Stimulated activated naive CD8-positive, alpha-beta T cell treated with anti-CD3 and anti-CD28 coated beads, Interleukin-15, amount 100 ng/mL, for 72 hours (primary cell): ENCODE measurements around the gene CHMP1A.

ENCODE experiments used
- ATAC-seq: fragments of 150-1000 bp; cut with Tn5 transposase; 2 replicates; pipeline ENCODE4 v1.10.0; 2021; ENCODE audit warnings: mild to moderate bottlenecking, moderate library complexity
- DNase-seq, 2 donors: peaks; one replicate each; pipeline ENCODE4 v3.0.0; 2021 to 2022
- H3K27ac Mint-ChIP-seq, 2 donors: one replicate each; pipeline ENCODE4 v1.8.0; 2022; ENCODE audit warnings: mild to moderate bottlenecking in 2 of 2, mixed read lengths in 2 of 2, moderate library complexity in 2 of 2
- H3K27me3 Mint-ChIP-seq: one replicate; pipeline ENCODE4 v1.8.0; 2022; ENCODE audit warnings: mixed read lengths
- H3K4me1 Mint-ChIP-seq: one replicate; pipeline ENCODE4 v1.8.0; 2022; ENCODE audit warnings: mild to moderate bottlenecking, mixed read lengths
- H3K4me3 Mint-ChIP-seq, 2 donors: one replicate each; pipeline ENCODE4 v1.8.0; 2022; ENCODE audit warnings: mild to moderate bottlenecking in 2 of 2, mixed read lengths in 2 of 2, moderate library complexity in 1 of 2
- H3K9me3 Mint-ChIP-seq, 2 donors: one replicate each; pipeline ENCODE4 v1.8.0; 2022; ENCODE audit warnings: mixed read lengths in 2 of 2

Gene CHMP1A

DNA sequence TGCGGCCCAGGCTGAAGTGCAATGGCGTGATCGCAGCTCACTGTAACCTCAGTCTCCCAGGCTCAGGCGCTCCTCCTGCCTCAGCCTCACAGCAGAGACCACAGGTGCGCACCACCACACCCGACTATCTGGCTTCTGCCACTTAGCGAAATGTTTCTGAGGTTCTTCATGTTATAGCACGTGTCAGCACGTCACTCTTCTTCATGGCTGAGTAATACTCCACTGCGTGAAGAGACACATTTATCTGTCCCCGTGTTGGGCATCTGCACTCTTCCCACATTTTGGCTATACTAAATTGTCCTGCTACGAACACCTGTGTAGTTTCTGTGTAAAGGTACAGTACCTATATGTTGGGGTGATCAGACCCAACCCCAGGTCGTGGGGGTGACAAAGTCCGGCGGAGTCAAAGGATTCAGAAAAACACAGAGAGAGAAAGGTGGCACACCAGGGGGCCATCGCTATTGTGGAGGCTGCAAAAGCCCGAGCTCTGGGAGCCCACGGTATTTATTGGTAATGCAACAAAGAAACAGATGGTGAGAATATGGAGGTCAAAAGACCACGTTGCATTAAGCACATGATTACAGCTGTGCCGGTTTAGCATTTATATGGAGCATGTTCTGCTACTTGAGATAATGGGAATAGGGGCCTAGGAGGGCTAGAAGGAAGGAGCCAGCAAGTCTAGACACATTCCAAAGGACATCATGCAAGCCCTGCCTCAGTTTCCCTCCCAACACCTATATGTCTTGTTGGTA, 44.9 kb downstream of the CHMP1A start:
- ATAC-seq: no peak
- no peak for DNase-seq
- Mint-ChIP-seq H3K4me1 (peaks cover 15% of the 10 kb centered on the region), H3K4me3 (no peak overlapping the region), H3K27me3 (no peaks in the 10 kb centered on the region), H3K9me3 (peaks cover 8% of the 10 kb centered on the region in 2 donors), H3K27ac (no peak overlapping the region)

DNA sequence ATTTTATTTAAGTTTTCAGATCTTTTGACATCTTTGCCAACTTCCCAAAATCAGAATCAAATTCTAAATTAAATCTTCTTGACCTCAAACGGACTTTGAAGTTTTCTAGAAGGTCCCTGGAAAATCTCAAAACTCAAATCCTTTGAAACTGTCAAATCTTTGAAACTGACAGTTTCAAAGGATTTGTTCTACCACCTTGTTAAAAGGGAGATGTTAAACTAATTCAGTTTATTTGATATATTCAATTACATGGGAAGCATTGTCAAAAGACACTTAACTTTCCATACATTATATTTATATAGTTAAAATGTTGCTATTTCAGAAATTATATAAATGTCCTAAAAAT, 47.4 kb downstream of the CHMP1A start:
- Mint-ChIP-seq H3K27ac (no peak overlapping the region), H3K4me1 (no peaks in the 10 kb centered on the region), H3K9me3 (no peaks in the 10 kb centered on the region), H3K27me3 (no peaks in the 10 kb centered on the region), H3K4me3 (no peak overlapping the region)
- ATAC-seq: no peak
- no peak for DNase-seq

DNA sequence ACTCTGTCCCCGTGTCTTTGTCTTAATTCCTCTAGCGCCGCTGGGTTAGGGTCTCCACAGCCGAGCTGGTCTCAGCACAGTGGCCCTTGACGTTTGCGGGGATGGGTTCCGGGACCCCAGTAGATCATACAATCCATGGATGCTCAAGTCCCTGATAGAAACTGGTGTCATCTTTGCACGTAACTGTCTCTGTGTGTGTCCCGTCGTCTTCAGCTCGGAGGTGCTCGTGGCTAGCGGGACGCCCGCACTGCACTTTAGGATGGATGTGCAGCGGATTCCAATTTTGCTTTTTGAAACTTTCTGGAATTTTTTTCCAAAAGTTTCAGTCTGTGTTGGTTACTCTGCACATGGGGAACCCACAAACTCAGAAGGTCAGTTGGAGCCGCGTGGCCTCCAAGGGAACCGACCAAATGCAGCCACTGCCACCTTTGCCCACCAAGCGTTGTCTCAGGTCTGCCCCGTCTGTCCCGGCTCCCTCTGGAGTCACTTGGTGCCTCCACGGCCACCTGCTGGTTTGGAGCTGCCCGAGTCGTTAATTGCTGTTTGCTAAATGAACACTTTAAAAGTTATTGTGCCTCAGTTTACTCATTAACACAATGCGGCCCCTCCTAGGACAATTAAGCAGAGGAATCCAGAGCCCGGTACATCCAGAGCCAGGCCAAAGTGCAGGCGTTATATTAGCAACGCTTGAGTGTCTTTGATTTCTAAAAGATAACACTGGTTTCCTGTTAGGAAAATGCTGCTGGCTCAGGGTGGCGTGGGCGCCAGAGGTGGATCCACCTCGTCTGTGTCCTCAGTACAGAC, 49.4 kb downstream of the CHMP1A start:
- no peak overlapping the region for H3K4me3 Mint-ChIP-seq
- peak overlapping the region in 1 of 2 donors; percentile 65 for H3K27ac Mint-ChIP-seq
- peaks cover 2% of the 10 kb centered on the region for H3K4me1 Mint-ChIP-seq
- no peaks in the 10 kb centered on the region for H3K27me3 Mint-ChIP-seq
- no peaks in the 10 kb centered on the region for H3K9me3 Mint-ChIP-seq
- DNase-seq: no peak
- ATAC-seq: no peak

DNA sequence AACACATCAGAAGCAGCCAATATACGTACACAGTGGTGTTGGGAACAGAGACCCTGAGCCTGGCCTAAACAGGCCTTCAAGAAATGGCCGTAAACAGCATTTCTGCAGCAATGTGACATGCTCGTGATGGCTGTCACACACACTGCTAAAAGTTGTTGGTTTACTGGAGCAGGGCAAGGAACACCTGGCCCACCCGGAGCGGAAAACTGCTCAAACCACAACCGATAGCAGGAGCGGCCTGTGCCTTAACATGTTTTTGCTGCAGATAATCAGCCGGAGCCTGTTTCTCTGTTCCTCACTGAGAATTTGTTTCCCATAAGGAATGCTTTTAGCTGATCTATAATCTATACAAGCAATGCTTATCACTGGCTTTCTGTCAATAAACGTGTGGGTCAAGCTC, 50.1 kb downstream of the CHMP1A start:
- no peak overlapping the region for H3K4me3 Mint-ChIP-seq

GRCh38 chr16:89606006-89606405, 51.5 kb downstream of the CHMP1A start:
- H3K4me1 Mint-ChIP-seq: peaks cover 16% of the 10 kb centered on the region
- no peak overlapping the region for H3K27ac Mint-ChIP-seq
- H3K9me3 Mint-ChIP-seq: no peaks in the 10 kb centered on the region
- H3K4me3 Mint-ChIP-seq: no peak overlapping the region
- H3K27me3 Mint-ChIP-seq: no peaks in the 10 kb centered on the region
- ATAC-seq (no peak), DNase-seq (no peak)

More for the DNA sequence above, 50.1 kb downstream of the CHMP1A start:
- H3K4me1 Mint-ChIP-seq: peaks cover 8% of the 10 kb centered on the region
- no peaks in the 10 kb centered on the region for H3K27me3 Mint-ChIP-seq
- H3K27ac Mint-ChIP-seq: peak overlapping the region in 1 of 2 donors; percentile 65
- H3K9me3 Mint-ChIP-seq: no peaks in the 10 kb centered on the region
- DNase-seq: no peak
- ATAC-seq: no peak

- Mint-ChIP-seq H3K4me1 (peaks cover 16% of the 10 kb centered on the region), H3K4me3 (no peak overlapping the region)
Measured at GRCh38 chr16:89605186-89605970, 52.1 kb downstream of the CHMP1A start.

GRCh38 chr16:89604764-89605163, 52.7 kb downstream of the CHMP1A start:
- DNase-seq (no peak), ATAC-seq (no peak)
- H3K9me3 Mint-ChIP-seq: no peaks in the 10 kb centered on the region
- H3K27me3 Mint-ChIP-seq: no peaks in the 10 kb centered on the region
- H3K27ac Mint-ChIP-seq: no peak overlapping the region
- peaks cover 16% of the 10 kb centered on the region for H3K4me1 Mint-ChIP-seq
- H3K4me3 Mint-ChIP-seq: no peak overlapping the region

More at GRCh38 chr16:89605186-89605970, 52.1 kb downstream of the CHMP1A start:
- DNase-seq (no peak), ATAC-seq (no peak)
- no peaks in the 10 kb centered on the region for H3K9me3 Mint-ChIP-seq
- no peaks in the 10 kb centered on the region for H3K27me3 Mint-ChIP-seq
- H3K27ac Mint-ChIP-seq: no peak overlapping the region

DNA sequence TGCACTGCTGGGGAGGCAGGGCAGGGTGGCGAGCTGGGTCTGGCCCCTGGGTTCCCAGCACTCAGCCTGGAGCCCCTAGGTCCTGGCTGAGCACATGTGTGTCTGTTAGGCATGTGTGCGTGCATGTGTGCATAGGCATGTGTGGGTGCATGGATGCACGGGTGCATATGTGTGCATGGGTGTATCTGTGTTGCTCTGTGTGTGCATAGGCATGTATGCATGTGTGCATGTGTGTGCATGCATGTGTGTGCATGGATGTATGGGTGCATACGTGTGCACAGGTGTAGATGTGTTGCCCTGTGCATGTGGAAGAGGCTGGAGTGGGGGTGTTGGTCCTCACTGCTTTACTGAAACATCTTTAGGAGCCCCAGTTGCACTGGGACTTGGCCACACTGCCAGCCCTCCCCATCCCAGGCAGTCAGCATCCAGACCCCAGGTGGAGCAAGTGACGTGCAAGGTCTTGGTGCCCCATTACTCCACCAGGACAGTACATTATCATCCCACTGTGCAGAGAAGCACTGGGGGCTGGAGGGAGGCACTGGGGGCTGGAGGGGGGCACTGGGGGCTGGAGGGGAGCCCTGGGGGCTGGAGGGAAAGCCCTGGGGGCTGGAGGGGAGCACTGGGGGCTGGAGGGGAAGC, 54.4 kb downstream of the CHMP1A start:
- H3K4me1 Mint-ChIP-seq: peaks cover 21% of the 10 kb centered on the region
- H3K27ac Mint-ChIP-seq: peak overlapping the region in 1 of 2 donors; percentile 35

GRCh38 chr16:89602273-89602951, 55.1 kb downstream of the CHMP1A start:
- peaks cover 21% of the 10 kb centered on the region for H3K4me1 Mint-ChIP-seq
- peak overlapping the region; percentile 7 to 67 for H3K4me3 Mint-ChIP-seq
- peak overlapping the region in 1 of 2 donors; percentile 51 for H3K27ac Mint-ChIP-seq
- ATAC-seq (peak; percentile 90), DNase-seq (peak; percentile 47 to 55)
- H3K27me3 Mint-ChIP-seq: no peaks in the 10 kb centered on the region
- H3K9me3 Mint-ChIP-seq: no peaks in the 10 kb centered on the region

More for the DNA sequence above, 54.4 kb downstream of the CHMP1A start:
- Mint-ChIP-seq H3K27me3 (no peaks in the 10 kb centered on the region), H3K4me3 (peak overlapping the region; percentile 7 to 67), H3K9me3 (no peaks in the 10 kb centered on the region)
- ATAC-seq: no peak
- no peak for DNase-seq

DNA sequence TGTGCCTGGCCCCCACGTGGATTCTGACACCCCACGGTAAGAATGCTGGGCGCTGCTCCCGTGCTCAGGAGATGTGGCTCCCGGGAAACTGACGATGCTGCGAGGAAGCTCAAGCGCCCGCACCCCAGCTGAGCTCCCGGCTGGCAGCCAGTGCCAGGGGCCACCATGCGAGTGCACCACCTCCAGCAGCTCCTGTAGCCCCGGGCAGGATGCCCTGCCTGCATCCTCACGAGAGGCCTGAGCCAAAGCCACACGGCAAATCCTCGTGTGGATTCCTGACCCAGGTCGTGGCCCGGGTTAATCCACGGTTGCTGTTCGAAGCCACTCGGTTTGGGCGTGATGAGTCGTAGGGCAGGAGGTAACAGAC, 55.6 kb downstream of the CHMP1A start:
- ATAC-seq: no peak
- H3K4me3 Mint-ChIP-seq: peak overlapping the region in 1 of 2 donors; percentile 67
- H3K27ac Mint-ChIP-seq: no peak overlapping the region
- peaks cover 21% of the 10 kb centered on the region for H3K4me1 Mint-ChIP-seq
- no peaks in the 10 kb centered on the region for H3K9me3 Mint-ChIP-seq
- no peak for DNase-seq
- H3K27me3 Mint-ChIP-seq: no peaks in the 10 kb centered on the region

- no peaks in the 10 kb centered on the region for H3K9me3 Mint-ChIP-seq
- no peak for ATAC-seq
- no peak overlapping the region for H3K27ac Mint-ChIP-seq
- peaks cover 21% of the 10 kb centered on the region for H3K4me1 Mint-ChIP-seq
- DNase-seq: no peak
- no peak overlapping the region for H3K4me3 Mint-ChIP-seq
- no peaks in the 10 kb centered on the region for H3K27me3 Mint-ChIP-seq
Measured at GRCh38 chr16:89600956-89601355, 56.6 kb downstream of the CHMP1A start.

DNA sequence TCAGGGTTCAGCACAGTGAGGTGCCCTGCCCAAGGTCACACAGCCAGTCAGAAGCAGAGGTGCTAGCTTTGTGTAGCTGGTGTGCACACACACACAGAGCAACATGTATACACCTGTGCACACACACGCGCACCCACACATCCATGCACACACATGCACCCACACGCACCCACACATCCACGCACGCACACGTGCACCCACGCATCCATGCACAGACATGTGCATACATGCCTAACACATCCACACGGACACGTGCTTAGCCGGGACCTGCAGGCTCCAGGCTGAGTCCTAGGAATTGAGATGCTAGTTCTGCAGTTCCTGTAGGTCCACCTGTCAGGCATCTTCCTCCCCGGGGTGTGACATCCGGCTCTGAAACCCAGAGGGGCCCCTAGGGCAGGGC, 57.1 kb downstream of the CHMP1A start:
- Mint-ChIP-seq H3K27me3 (no peaks in the 10 kb centered on the region), H3K4me3 (no peak overlapping the region), H3K27ac (no peak overlapping the region), H3K4me1 (peaks cover 21% of the 10 kb centered on the region), H3K9me3 (no peaks in the 10 kb centered on the region)
- DNase-seq: no peak
- no peak for ATAC-seq

DNA sequence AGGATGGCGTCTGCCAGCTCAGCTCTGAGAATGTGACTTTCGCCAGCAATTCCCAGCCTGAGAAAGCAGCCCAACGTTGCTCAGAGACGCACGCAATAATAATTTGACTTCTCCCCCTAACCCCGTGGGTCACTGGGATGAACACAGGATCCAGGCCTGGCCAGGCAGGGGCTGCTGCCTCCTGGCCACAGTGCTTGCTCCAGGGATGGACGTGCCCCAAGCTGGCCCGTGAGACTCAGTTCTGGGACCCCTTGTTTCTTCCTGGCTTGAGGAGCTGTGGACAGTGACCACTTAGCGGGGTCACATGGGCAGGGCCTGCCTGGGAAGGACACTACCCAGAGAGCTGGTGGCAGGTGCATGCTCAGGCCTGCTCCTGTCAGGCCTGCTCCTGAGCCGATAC, 57.6 kb downstream of the CHMP1A start:
- Mint-ChIP-seq H3K27ac (peak overlapping the region in 1 of 2 donors; percentile 67), H3K9me3 (no peaks in the 10 kb centered on the region), H3K27me3 (no peaks in the 10 kb centered on the region), H3K4me3 (no peak overlapping the region), H3K4me1 (peaks cover 21% of the 10 kb centered on the region)
- ATAC-seq (no peak), DNase-seq (no peak)

- peak in 1 of 2 donors; percentile 46 for DNase-seq
- Mint-ChIP-seq H3K4me1 (peaks cover 21% of the 10 kb centered on the region), H3K9me3 (no peaks in the 10 kb centered on the region), H3K4me3 (no peak overlapping the region), H3K27ac (peak overlapping the region in 1 of 2 donors; percentile 63), H3K27me3 (no peaks in the 10 kb centered on the region)
- peak; percentile 44 for ATAC-seq
Measured at GRCh38 chr16:89599451-89599858, 58.1 kb downstream of the CHMP1A start.

- no peak for ATAC-seq
- Mint-ChIP-seq H3K27ac (no peak overlapping the region), H3K4me1 (peaks cover 30% of the 10 kb centered on the region), H3K27me3 (no peaks in the 10 kb centered on the region), H3K4me3 (no peak overlapping the region), H3K9me3 (no peaks in the 10 kb centered on the region)
- no peak for DNase-seq
Measured at GRCh38 chr16:89598199-89598598, 59.3 kb downstream of the CHMP1A start.
